ENCODE results near the gene HCN4. TPM values are rescaled to one million over a fixed set of nuclear protein-coding genes. Genes with fewer than 3 reads are reported as not detected.

HCN4 gene
- total RNA-seq, 4 donors from 2014 or later: not detected

GRCh38 chr15:73397461-73397860, 28.7 kb upstream of the HCN4 start:
- H3K4me3 ChIP-seq: no peak overlapping the region
- 58 to 68% methylated on average over 5 of the region's 5 CpGs for WGBS, 2 donors
- H3K27ac ChIP-seq: no peak overlapping the region
- TF ChIP-seq POLR2A (IDR thresholded peaks at IDR 0.05) (no peak), EP300 (IDR thresholded peaks at IDR 0.05) (no peak)
- DNase-seq (ENCODE audit: low spot score in 2 of 2): no peak
- H3K4me1 ChIP-seq: no peaks in the 10 kb centered on the region
- no peaks in the 10 kb centered on the region for H3K9me3 ChIP-seq
- no peaks in the 10 kb centered on the region for H3K36me3 ChIP-seq
- H3K27me3 ChIP-seq: no peaks in the 10 kb centered on the region

DNA sequence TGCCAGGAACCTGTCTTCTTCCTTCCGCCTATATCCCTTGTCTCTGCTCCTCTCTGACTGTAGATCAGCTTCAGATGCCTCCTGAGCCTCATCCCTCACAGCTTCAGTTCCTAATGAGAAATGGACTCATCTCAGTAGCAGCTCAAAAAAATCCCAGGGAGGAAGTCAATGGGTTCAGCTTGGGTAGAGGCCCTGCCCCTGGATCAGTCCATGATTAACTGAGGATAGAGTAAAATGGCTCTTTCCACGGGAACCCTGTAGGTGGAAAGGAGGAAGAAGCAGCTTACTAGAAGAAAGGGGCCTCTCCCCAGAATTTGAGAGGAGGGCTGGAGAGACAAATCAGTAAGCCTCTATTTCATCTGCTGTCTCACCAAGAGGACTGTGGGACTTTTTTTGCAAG, 26.9 kb upstream of the HCN4 start:
- TF ChIP-seq POLR2A (IDR thresholded peaks at IDR 0.05) (no peak), CTCF (IDR thresholded peaks at IDR 0.05) (no peak), EP300 (IDR thresholded peaks at IDR 0.05) (no peak)
- no peak for DNase-seq (ENCODE audit: low spot score in 2 of 2)
- H3K27me3 ChIP-seq: no peaks in the 10 kb centered on the region
- H3K4me1 ChIP-seq: no peaks in the 10 kb centered on the region
- 86 to 87% methylated on average over 2 of the region's 2 CpGs for WGBS, 2 donors
- H3K4me3 ChIP-seq: no peak overlapping the region
- H3K27ac ChIP-seq: no peak overlapping the region
- H3K36me3 ChIP-seq: no peaks in the 10 kb centered on the region
- no peaks in the 10 kb centered on the region for H3K9me3 ChIP-seq

- DNase-seq (ENCODE audit: low spot score in 2 of 2): no peak
- Histone ChIP-seq H3K4me3 (no peak overlapping the region), H3K27me3 (no peaks in the 10 kb centered on the region), H3K4me1 (no peaks in the 10 kb centered on the region), H3K36me3 (no peaks in the 10 kb centered on the region), H3K27ac (no peak overlapping the region), H3K9me3 (no peaks in the 10 kb centered on the region)
- TF ChIP-seq CTCF (IDR thresholded peaks at IDR 0.05) (no peak), POLR2A (IDR thresholded peaks at IDR 0.05) (no peak), EP300 (IDR thresholded peaks at IDR 0.05) (no peak)
Measured at GRCh38 chr15:73394782-73395181, 26.0 kb upstream of the HCN4 start.

- 53 to 76% methylated on average over 2 of the region's 2 CpGs for WGBS, 2 donors
- H3K9me3 ChIP-seq: no peaks in the 10 kb centered on the region
- no peak overlapping the region for H3K27ac ChIP-seq
- no peak overlapping the region for H3K4me3 ChIP-seq
- DNase-seq (ENCODE audit: low spot score in 2 of 2): no peak
- no peaks in the 10 kb centered on the region for H3K27me3 ChIP-seq
- no peaks in the 10 kb centered on the region for H3K36me3 ChIP-seq
- no peak for TF ChIP-seq CTCF (IDR thresholded peaks at IDR 0.05)
- no peak for TF ChIP-seq EP300 (IDR thresholded peaks at IDR 0.05)
- no peak for TF ChIP-seq POLR2A (IDR thresholded peaks at IDR 0.05)
- no peaks in the 10 kb centered on the region for H3K4me1 ChIP-seq
Measured at GRCh38 chr15:73393336-73393735, 24.6 kb upstream of the HCN4 start.

GRCh38 chr15:73392025-73392424, 23.3 kb upstream of the HCN4 start:
- H3K36me3 ChIP-seq: no peaks in the 10 kb centered on the region
- DNase-seq (ENCODE audit: low spot score in 2 of 2): no peak
- TF ChIP-seq POLR2A (IDR thresholded peaks at IDR 0.05) (no peak), EP300 (IDR thresholded peaks at IDR 0.05) (no peak), CTCF (IDR thresholded peaks at IDR 0.05) (no peak)
- WGBS, 2 donors: 54 to 77% methylated on average over 2 of the region's 2 CpGs
- H3K27ac ChIP-seq: no peak overlapping the region
- H3K4me3 ChIP-seq: no peak overlapping the region
- no peaks in the 10 kb centered on the region for H3K9me3 ChIP-seq
- no peaks in the 10 kb centered on the region for H3K27me3 ChIP-seq
- H3K4me1 ChIP-seq: no peaks in the 10 kb centered on the region

Measured in tibial nerve (tissue), 4 donors.